Endothelial cell of umbilical vein (primary cell): ENCODE data around the gene UNC119. TPM values are rescaled to one million over a fixed set of nuclear protein-coding genes. Genes with fewer than 3 reads are reported as not detected.

Experiments
- BruUV-seq: library from RNA; stranded (reverse); fragments of 400-500 nt; replicated peaks from 2 replicates; lab custom pipeline; 2021; lab: Mats Ljungman, UMichigan
- CTCF ChIA-PET: fragments of 300-600, 350-600 bp; sonication (Branson Sonifier 250); formaldehyde crosslinking; loops from one replicate; lab custom pipeline; 2021; ENCODE audit warnings: antibody characterized with exemption, inconsistent platforms; lab: Charles Lee
- POLR2A ChIA-PET: fragments of 300-600, 350-600 bp; sonication (Branson Sonifier 250); formaldehyde crosslinking; loops from one replicate; lab custom pipeline; 2021; ENCODE audit warnings: antibody characterized with exemption, inconsistent platforms; lab: Charles Lee
- DNase-seq: peaks from one replicate; pipeline ENCODE4 v3.0.0-alpha.2; 2011; ENCODE audit warnings: low read depth, low spot score
- FAIRE-seq: peaks from 2 replicates; lab custom pipeline; 2011; peaks lifted over from hg19 to GRCh38; lab: Jason Lieb, UNC
- H2AFZ ChIP-seq: 2 replicates; pipeline ENCODE4 v1.6.0; 2012; ENCODE audit warnings: low read depth, low read length, control low read depth, inconsistent platforms
- H3K27ac ChIP-seq: 2 replicates; pipeline ENCODE4 v1.5.1; 2011; ENCODE audit warnings: low read depth, mild to moderate bottlenecking, control low read depth, low read length, moderate library complexity; ENCODE audit not compliant: insufficient read depth
- H3K27me3 ChIP-seq, 2 experiments: 2 replicates each; pipeline versions ENCODE4 v1.6.0 to v1.6.1; 2011; ENCODE audit warnings: low read length in 2 of 2, mixed read lengths in 1 of 2; ENCODE audit not compliant: control insufficient read depth in 2 of 2, insufficient read depth in 2 of 2
- H3K36me3 ChIP-seq, 2 experiments: 2 replicates in 1 of 2; 3 replicates in 1 of 2; pipeline ENCODE4 v1.5.1; 2011; ENCODE audit warnings: low read length in 2 of 2, mild to moderate bottlenecking in 1 of 2, moderate library complexity in 1 of 2; ENCODE audit not compliant: control insufficient read depth in 2 of 2, insufficient read depth in 2 of 2; ENCODE audit errors: extremely low read depth in 1 of 2
- H3K4me1 ChIP-seq: 3 replicates; pipeline ENCODE4 v1.5.1; 2011; ENCODE audit warnings: mild to moderate bottlenecking, low read length; ENCODE audit not compliant: control insufficient read depth, insufficient read depth; ENCODE audit errors: extremely low read depth
- H3K4me2 ChIP-seq: 2 replicates; pipeline ENCODE4 v1.6.1; 2011; ENCODE audit warnings: low read length, control low read depth, mixed read lengths; ENCODE audit not compliant: insufficient read depth
- H3K4me3 ChIP-seq, 3 experiments: fragments of 200-600 bp in 1 of 3; sonication (generic), shearing (Covaris generic) in 1 of 3; replicated peaks in 1 of 3; 2 replicates each; pipeline ENCODE4 v1.5.1; 2011 to 2016; ENCODE audit warnings: control low read depth in 3 of 3, low read length in 3 of 3, mild to moderate bottlenecking in 2 of 3, inconsistent platforms in 1 of 3, low read depth in 1 of 3, moderate library complexity in 1 of 3; ENCODE audit not compliant: insufficient read depth in 1 of 3
- H3K79me2 ChIP-seq: 2 replicates; pipeline ENCODE4 v1.6.0; 2012; ENCODE audit warnings: low read length, inconsistent platforms; ENCODE audit not compliant: control insufficient read depth, insufficient read depth
- H3K9ac ChIP-seq: replicated peaks from 2 replicates; pipeline ENCODE3; 2011; ENCODE audit warnings: low read length, control low read depth; ENCODE audit not compliant: insufficient read depth; ENCODE audit errors: extremely low read depth
- H3K9me1 ChIP-seq: replicated peaks from 3 replicates; pipeline ENCODE4 v1.6.0; 2011; ENCODE audit warnings: mild to moderate bottlenecking, low read length; ENCODE audit not compliant: control insufficient read depth, insufficient read depth; ENCODE audit errors: extremely low read depth
- H3K9me3 ChIP-seq: replicated peaks from 2 replicates; pipeline ENCODE4 v1.5.1; 2012; ENCODE audit warnings: low read length, inconsistent platforms; ENCODE audit not compliant: control insufficient read depth, insufficient read depth
- H4K20me1 ChIP-seq: replicated peaks from 2 replicates; pipeline ENCODE3; 2011; ENCODE audit warnings: mild to moderate bottlenecking, low read length; ENCODE audit not compliant: control insufficient read depth, insufficient read depth; ENCODE audit errors: extremely low read depth
- CTCF ChIP-seq, 2 donors: IDR thresholded peaks; 1 replicate in 1 of 2; 2 replicates in 1 of 2; pipeline ENCODE4 v1.5.1; 2011; ENCODE audit warnings: low read length in 2 of 2, mild to moderate bottlenecking in 2 of 2, moderate library complexity in 2 of 2, control low read depth in 1 of 2, inconsistent platforms in 1 of 2, low read depth in 1 of 2; ENCODE audit not compliant: insufficient read depth in 1 of 2; ENCODE audit errors: extremely low read depth in 1 of 2
- EZH2 ChIP-seq: IDR thresholded peaks from 2 replicates; pipeline ENCODE4 v1.6.1; 2012; ENCODE audit warnings: borderline replicate concordance, low read depth, mild to moderate bottlenecking, moderate library complexity, low read length, inconsistent platforms; ENCODE audit not compliant: severe bottlenecking
- FOS ChIP-seq: IDR thresholded peaks from 2 replicates; pipeline ENCODE4 v1.6.1; 2011; ENCODE audit warnings: mild to moderate bottlenecking, low read length, moderate library complexity, borderline replicate concordance; ENCODE audit not compliant: insufficient read depth
- GATA2 ChIP-seq: IDR thresholded peaks from 2 replicates; pipeline ENCODE4 v1.7.0; 2011; ENCODE audit warnings: low read depth, mild to moderate bottlenecking, moderate library complexity, mixed read lengths, low read length; ENCODE audit not compliant: insufficient read length, insufficient read depth
- JUN ChIP-seq: IDR thresholded peaks from 2 replicates; pipeline ENCODE4 v1.6.1; 2011; ENCODE audit warnings: borderline replicate concordance, low read depth; ENCODE audit not compliant: insufficient read length, insufficient read depth
- MAX ChIP-seq: IDR thresholded peaks from 2 replicates; pipeline ENCODE4 v1.6.1; 2011; ENCODE audit not compliant: insufficient read depth, insufficient read length
- MYC ChIP-seq: IDR thresholded peaks from one replicate; pipeline ENCODE4 v1.6.1; 2011; ENCODE audit warnings: mild to moderate bottlenecking, low read depth, low read length
- POLR2A ChIP-seq: IDR thresholded peaks from 2 replicates; pipeline ENCODE4 v1.6.1; 2012; ENCODE audit warnings: low read depth, mild to moderate bottlenecking, control low read depth, low read length
- POLR2AphosphoS5 ChIP-seq: IDR thresholded peaks from 2 replicates; pipeline ENCODE4 v1.6.1; 2012; ENCODE audit warnings: low read depth, mild to moderate bottlenecking, control low read depth, low read length, moderate library complexity; ENCODE audit not compliant: insufficient read depth
- dilution Hi-C: fragments of 300-500 bp; cut with MboI; formaldehyde crosslinking; loops from one replicate; pipeline ENCODE4 v1.15.0; 2019; ENCODE audit warnings: low sequenced_read_pairs; ENCODE audit not compliant: extremely low pct_ligation_motif_present
- intact Hi-C: fragments of 100-400 bp; cut with micrococcal nuclease; formaldehyde crosslinking; loops from one replicate; pipeline ENCODE4 v1.10.0; 2022
- polyA plus RNA-seq, 4 experiments: library from polyadenylated mRNA; depleted of rRNA in 3 of 4; stranded (reverse) in 3 of 4; unstranded in 1 of 4; fragments of >200 nt; gene quantifications; 2 replicates each; pipeline versions ENCODE4 v1.2.1 to v1.2.3, GENCODE V29; 2011 to 2012; ENCODE audit warnings: missing spikeins in 1 of 4
- total RNA-seq: library from RNA; stranded (reverse); gene quantifications from 2 replicates; pipeline ENCODE4 v1.2.3, GENCODE V29; 2021

The UNC119 gene
- total and polyA plus RNA-seq, 2 donors (not counting 3 experiments of a cell fraction or from before 2014, with no cell fraction given): 26.3 to 67.8 TPM

GRCh38 chr17:28520687-28521086 is 31.7 kb downstream of the UNC119 start:
- dilution Hi-C loops: no loop called here
- H2AFZ ChIP-seq: no peak overlapping the region
- no peaks in the 10 kb centered on the region for H3K9me1 ChIP-seq
- H3K4me3 ChIP-seq: no peak overlapping the region
- H3K27me3 ChIP-seq: no peaks in the 10 kb centered on the region
- H3K9me3 ChIP-seq: no peaks in the 10 kb centered on the region
- H3K36me3 ChIP-seq: no peaks in the 10 kb centered on the region
- CTCF ChIA-PET: interaction anchor here (0.9 kb wide), 1 partner anchor 25 kb away, joined by 4 read pairs; no protein-coding TSS in a partner anchor
- no peak for DNase-seq
- no peak for TF ChIP-seq FOS
- TF ChIP-seq CTCF (IDR thresholded peaks at IDR 0.05; ENCODE audit: extremely low read depth in 1 of 2, insufficient read depth in 1 of 2, low read depth in 1 of 2, low read length in 2 of 2): no peak
- no peak for TF ChIP-seq JUN
- TF ChIP-seq POLR2AphosphoS5: no peak
- no peak for TF ChIP-seq POLR2A
- no peak for TF ChIP-seq EZH2
- no peak for TF ChIP-seq MYC
- TF ChIP-seq MAX: no peak
- TF ChIP-seq GATA2: no peak
- POLR2A ChIA-PET: no interaction called here
- no peaks in the 10 kb centered on the region for H3K79me2 ChIP-seq
- intact Hi-C loops: no loop called here
- H3K4me1 ChIP-seq: no peaks in the 10 kb centered on the region
- no TSS peak for BruUV-seq
- no peak overlapping the region for H3K4me2 ChIP-seq
- H3K9ac ChIP-seq: no peak overlapping the region
- H3K27ac ChIP-seq: no peak overlapping the region
- no peaks in the 10 kb centered on the region for H4K20me1 ChIP-seq
- FAIRE-seq: no peak
